ENCODE results near the gene EPN3. TPM values are rescaled to one million over a fixed set of nuclear protein-coding genes. Genes with fewer than 3 reads are reported as not detected.

Gene EPN3
- total and polyA plus RNA-seq, 2 experiments from 2014 or later, result 2.7 to 11.5 TPM

GRCh38 chr17:50572541-50572940 is 40.0 kb downstream of the EPN3 start:
- H3K4me1 ChIP-seq (ENCODE audit: insufficient read depth), result no peaks in the 10 kb centered on the region
- no peak overlapping the region for H3K4me3 ChIP-seq
- 98% methylated on average over 20 of the region's 20 CpGs for WGBS (ENCODE audit: low lambda C conversion rate, missing lambda C conversion rate)
- no peaks in the 10 kb centered on the region for H3K79me2 ChIP-seq
- H3K27ac ChIP-seq, result no peak overlapping the region
- no peak for TF ChIP-seq CTCF (IDR thresholded peaks at IDR 0.05; ENCODE audit: poor library complexity)
- TF ChIP-seq EZH2 (IDR thresholded peaks at IDR 0.05; ENCODE audit: borderline replicate concordance), result no peak
- no peak for TF ChIP-seq EZH2phosphoT487 (IDR thresholded peaks at IDR 0.05; ENCODE audit: low read depth, severe bottlenecking, unreplicated experiment)
- no peaks in the 10 kb centered on the region for H3K36me3 ChIP-seq (replicated peaks; ENCODE audit: insufficient read depth, low read depth)
- H3K9me2 ChIP-seq (replicated peaks; ENCODE audit: insufficient read depth), result no peaks in the 10 kb centered on the region
- DNase-seq (ENCODE audit: low spot score), result no peak
- H2AFZ ChIP-seq, result no peak overlapping the region
- H3K9me3 ChIP-seq (ENCODE audit: low read depth), result no peaks in the 10 kb centered on the region
- no peaks in the 10 kb centered on the region for H4K20me1 ChIP-seq (ENCODE audit: insufficient read depth, poor library complexity, severe bottlenecking)
- no peaks in the 10 kb centered on the region for H3K27me3 ChIP-seq
- no peak overlapping the region for H3K4me2 ChIP-seq

- Histone ChIP-seq H3K9me2 (replicated peaks; ENCODE audit: insufficient read depth) (no peaks in the 10 kb centered on the region), H3K4me1 (ENCODE audit: insufficient read depth) (no peaks in the 10 kb centered on the region), H3K27ac (no peak overlapping the region), H3K4me2 (no peak overlapping the region), H3K36me3 (replicated peaks; ENCODE audit: insufficient read depth, low read depth) (no peaks in the 10 kb centered on the region), H3K9me3 (ENCODE audit: low read depth) (no peaks in the 10 kb centered on the region), H2AFZ (no peak overlapping the region), H3K27me3 (no peaks in the 10 kb centered on the region), H4K20me1 (ENCODE audit: insufficient read depth, poor library complexity, severe bottlenecking) (no peaks in the 10 kb centered on the region), H3K4me3 (no peak overlapping the region), H3K79me2 (no peaks in the 10 kb centered on the region)
- no peak for TF ChIP-seq EZH2phosphoT487 (IDR thresholded peaks at IDR 0.05; ENCODE audit: low read depth, severe bottlenecking, unreplicated experiment)
- TF ChIP-seq CTCF (IDR thresholded peaks at IDR 0.05; ENCODE audit: poor library complexity), result no peak
- TF ChIP-seq EZH2 (IDR thresholded peaks at IDR 0.05; ENCODE audit: borderline replicate concordance), result no peak
- no peak for DNase-seq (ENCODE audit: low spot score)
- 90% methylated on average over 12 of the region's 12 CpGs for WGBS (ENCODE audit: low lambda C conversion rate, missing lambda C conversion rate)
Measured at GRCh38 chr17:50573866-50574611, 41.5 kb downstream of the EPN3 start.

GRCh38 chr17:50575581-50576210 is 43.2 kb downstream of the EPN3 start:
- WGBS (ENCODE audit: low lambda C conversion rate, missing lambda C conversion rate), result 92% methylated on average over 23 of the region's 33 CpGs
- H3K27me3 ChIP-seq, result no peaks in the 10 kb centered on the region
- H3K4me1 ChIP-seq (ENCODE audit: insufficient read depth), result no peaks in the 10 kb centered on the region
- no peaks in the 10 kb centered on the region for H3K9me3 ChIP-seq (ENCODE audit: low read depth)
- H4K20me1 ChIP-seq (ENCODE audit: insufficient read depth, poor library complexity, severe bottlenecking), result no peaks in the 10 kb centered on the region
- DNase-seq (ENCODE audit: low spot score), result no peak
- TF ChIP-seq CTCF (IDR thresholded peaks at IDR 0.05; ENCODE audit: poor library complexity) (no peak), EZH2 (IDR thresholded peaks at IDR 0.05; ENCODE audit: borderline replicate concordance) (no peak), EZH2phosphoT487 (IDR thresholded peaks at IDR 0.05; ENCODE audit: low read depth, severe bottlenecking, unreplicated experiment) (no peak)
- H3K79me2 ChIP-seq, result no peaks in the 10 kb centered on the region
- no peak overlapping the region for H3K4me2 ChIP-seq
- no peak overlapping the region for H3K4me3 ChIP-seq
- H2AFZ ChIP-seq, result no peak overlapping the region
- no peaks in the 10 kb centered on the region for H3K36me3 ChIP-seq (replicated peaks; ENCODE audit: insufficient read depth, low read depth)
- H3K27ac ChIP-seq, result no peak overlapping the region
- H3K9me2 ChIP-seq (replicated peaks; ENCODE audit: insufficient read depth), result no peaks in the 10 kb centered on the region
